HG02763 (cell line): ENCODE measurements around the gene JAK2.
"Not testable (repeated sequence)": the region's sequence is repeated elsewhere in the genome, so short reads cannot be mapped to it uniquely, and the experiment has no call there.

ENCODE experiments used
- ATAC-seq: cut with Tn5 transposase; IDR thresholded peaks from one replicate; pipeline ENCODE4 v1.9.1; 2021; ENCODE audit warnings: mild to moderate bottlenecking, moderate library complexity; ENCODE audit not compliant: unreplicated experiment

JAK2 gene

GRCh38 chr9:4980086-4980727 lies 4.9 kb upstream of the JAK2 start:
- ATAC-seq: no peak

GRCh38 chr9:4982721-4983482 lies 2.2 kb upstream of the JAK2 start:
- ATAC-seq: no peak

- ATAC-seq: no peak
Observed at GRCh38 chr9:4983601-4984165, 1.4 kb upstream of the JAK2 start.

GRCh38 chr9:4984171-4984620 lies 876 bp upstream of the JAK2 start:
- ATAC-seq: no peak

- ATAC-seq: peak; percentile 23
Observed at GRCh38 chr9:4985386-4986266, 554 bp downstream of the JAK2 start.

- ATAC-seq: no peak
Observed at GRCh38 chr9:4986296-4986695, 1.2 kb downstream of the JAK2 start.

- ATAC-seq: no peak
Observed at GRCh38 chr9:4986783-4987182, 1.7 kb downstream of the JAK2 start.

GRCh38 chr9:4987961-4988421 lies 2.9 kb downstream of the JAK2 start:
- no peak for ATAC-seq

- no peak for ATAC-seq
Observed at GRCh38 chr9:4992872-4993271, 7.8 kb downstream of the JAK2 start.

- no peak for ATAC-seq
Observed at GRCh38 chr9:4994166-4994890, 9.3 kb downstream of the JAK2 start.

- ATAC-seq: no peak
Observed at GRCh38 chr9:4997196-4997595, 12.1 kb downstream of the JAK2 start.

GRCh38 chr9:4997631-4998030 lies 12.6 kb downstream of the JAK2 start:
- no peak for ATAC-seq

- no peak for ATAC-seq
Observed at GRCh38 chr9:5002811-5003210, 17.7 kb downstream of the JAK2 start.

GRCh38 chr9:5004481-5004880 lies 19.4 kb downstream of the JAK2 start:
- ATAC-seq: no peak

- ATAC-seq: no peak
Observed at GRCh38 chr9:5008202-5008601, 23.1 kb downstream of the JAK2 start.

- no peak for ATAC-seq
Observed at GRCh38 chr9:5013374-5013773, 28.3 kb downstream of the JAK2 start.

GRCh38 chr9:5015934-5016333 lies 30.9 kb downstream of the JAK2 start:
- ATAC-seq: no peak

GRCh38 chr9:5025416-5025815 lies 40.3 kb downstream of the JAK2 start:
- no peak for ATAC-seq

- not testable (repeated sequence) for ATAC-seq
Observed at GRCh38 chr9:5031941-5032340, 46.9 kb downstream of the JAK2 start.

GRCh38 chr9:5040730-5041389 lies 55.8 kb downstream of the JAK2 start:
- ATAC-seq: no peak
